PC-3 (cell line): ENCODE measurements around the gene HPGD. TPM values are rescaled to one million over a fixed set of nuclear protein-coding genes. Genes with fewer than 3 reads are reported as not detected.

Experiments used
- ATAC-seq: fragments of 200-7000 bp; cut with Tn5 transposase; 2 replicates; pipeline ENCODE4 v1.9.1; 2020; ENCODE audit warnings: mild to moderate bottlenecking, moderate library complexity
- BruUV-seq: library from RNA; stranded (reverse); fragments of 400-500 nt; replicated peaks from 2 replicates; lab custom pipeline; 2021; lab: Mats Ljungman, UMichigan
- CTCF ChIA-PET: fragments of 300-600 bp; sonication (Branson Sonifier 250); formaldehyde crosslinking; loops from one replicate; lab custom pipeline; 2022; ENCODE audit warnings: antibody characterized with exemption; lab: Charles Lee
- POLR2A ChIA-PET: fragments of 300-600 bp; sonication (Branson Sonifier 250); formaldehyde crosslinking; loops from one replicate; lab custom pipeline; 2022; ENCODE audit warnings: antibody characterized with exemption; ENCODE audit not compliant: unreplicated experiment; lab: Charles Lee
- DNase-seq: peaks from one replicate; pipeline ENCODE4 v3.0.0-alpha.2; 2015
- H2AFZ ChIP-seq: fragments of 300-600 bp; sonication (generic); 2 replicates; pipeline ENCODE4 v1.6.0; 2016; ENCODE audit warnings: antibody characterized with exemption, low read length
- H3F3A ChIP-seq: fragments of 300-600 bp; sonication (generic); one replicate; pipeline ENCODE4 v1.6.0; 2017; ENCODE audit warnings: antibody characterized with exemption, low read length, control low read depth, mild to moderate bottlenecking; ENCODE audit not compliant: unreplicated experiment
- H3K27ac ChIP-seq: fragments of 300-600 bp; sonication (generic); 2 replicates; pipeline ENCODE4 v1.5.1; 2016; ENCODE audit warnings: mild to moderate bottlenecking, low read length
- H3K27me3 ChIP-seq: fragments of 300-600 bp; sonication (generic); 2 replicates; pipeline ENCODE4 v1.6.1; 2016; ENCODE audit warnings: low read length, mixed read lengths
- H3K36me3 ChIP-seq: fragments of 300-600 bp; sonication (generic); 2 replicates; pipeline ENCODE4 v1.6.1; 2016; ENCODE audit warnings: low read depth, mixed run types, low read length, mixed read lengths
- H3K4me1 ChIP-seq: fragments of 300-600 bp; sonication (generic); 2 replicates; pipeline ENCODE4 v1.5.1; 2016; ENCODE audit warnings: low read length; ENCODE audit not compliant: insufficient read depth
- H3K4me2 ChIP-seq: fragments of 300-600 bp; sonication (generic); 2 replicates; pipeline ENCODE4 v1.6.0; 2016; ENCODE audit warnings: low read length
- H3K4me3 ChIP-seq: fragments of 300-600 bp; sonication (generic); 2 replicates; pipeline ENCODE4 v1.5.1; 2016; ENCODE audit warnings: mild to moderate bottlenecking, low read length, mixed read lengths
- H3K79me2 ChIP-seq: fragments of 300-600 bp; sonication (generic); 2 replicates; pipeline ENCODE4 v1.6.1; 2017; ENCODE audit warnings: low read length, mixed read lengths
- H3K9ac ChIP-seq: fragments of 300-600 bp; sonication (generic); 2 replicates; pipeline ENCODE4 v1.6.0; 2016; ENCODE audit warnings: mild to moderate bottlenecking, low read length
- H3K9me2 ChIP-seq: fragments of 300-600 bp; sonication (generic); replicated peaks from 2 replicates; pipeline ENCODE4 v1.6.1; 2016; ENCODE audit warnings: mixed run types, low read length, mixed read lengths
- H3K9me3 ChIP-seq: fragments of 300-600 bp; sonication (generic); 2 replicates; pipeline ENCODE4 v1.6.1; 2016; ENCODE audit warnings: low read length, mixed read lengths
- H4K20me1 ChIP-seq: fragments of 300-600 bp; sonication (generic); 2 replicates; pipeline ENCODE4 v1.6.1; 2016; ENCODE audit warnings: low read length, mixed read lengths
- CTCF ChIP-seq: fragments of 300-600 bp; sonication (generic); conservative IDR thresholded peaks from 2 replicates; pipeline ENCODE4 v1.5.1; 2017; ENCODE audit warnings: antibody characterized with exemption, low read depth, mild to moderate bottlenecking, low read length
- EZH2 ChIP-seq: fragments of 300-600 bp; sonication (generic); IDR thresholded peaks from one replicate; pipeline ENCODE4 v1.6.1; 2017; ENCODE audit warnings: antibody characterized with exemption, mild to moderate bottlenecking, low read length; ENCODE audit not compliant: unreplicated experiment
- EZH2phosphoT487 ChIP-seq: fragments of 300-600 bp; sonication (generic); IDR thresholded peaks from 2 replicates; pipeline ENCODE4 v1.6.1; 2018; ENCODE audit warnings: mild to moderate bottlenecking, antibody characterized with exemption, low read length, borderline replicate concordance
- intact Hi-C: fragments of 100-400 bp; cut with micrococcal nuclease; formaldehyde crosslinking; loops from 2 replicates; pipeline ENCODE4 v1.9.0; 2023
- total RNA-seq: library from RNA; depleted of rRNA; stranded (reverse); fragments of >200 nt; gene quantifications from 2 replicates; pipeline ENCODE4 v1.2.3, GENCODE V29; 2014

Gene HPGD
- total RNA-seq, 1 experiment from 2014 or later = 33.5 TPM

GRCh38 chr4:174454815-174455473 lies 67.3 kb downstream of the HPGD start:
- no peaks in the 10 kb centered on the region for H3K27me3 ChIP-seq
- no TSS peak for BruUV-seq
- no peak overlapping the region for H3K27ac ChIP-seq
- CTCF ChIA-PET = interaction anchor here (0.7 kb wide), 1 partner anchor 31 kb away, joined by 5 read pairs; no protein-coding TSS in a partner anchor
- no peaks in the 10 kb centered on the region for H3K79me2 ChIP-seq
- H3K9me3 ChIP-seq = no peaks in the 10 kb centered on the region
- H3K4me2 ChIP-seq = no peak overlapping the region
- TF ChIP-seq CTCF (no peak), EZH2phosphoT487 (no peak), EZH2 (no peak)
- no peak overlapping the region for H2AFZ ChIP-seq
- no peaks in the 10 kb centered on the region for H3K36me3 ChIP-seq
- H3K9me2 ChIP-seq = no peaks in the 10 kb centered on the region
- POLR2A ChIA-PET = no interaction called here
- peaks cover 2% of the 10 kb centered on the region for H3K4me1 ChIP-seq
- no peak overlapping the region for H3K4me3 ChIP-seq
- H3K9ac ChIP-seq = no peak overlapping the region
- DNase-seq (no peak), ATAC-seq (no peak)
- H4K20me1 ChIP-seq = no peaks in the 10 kb centered on the region
- intact Hi-C loops = no loop called here
- H3F3A ChIP-seq = no peaks in the 10 kb centered on the region

GRCh38 chr4:174451718-174452296 lies 70.5 kb downstream of the HPGD start:
- no peaks in the 10 kb centered on the region for H4K20me1 ChIP-seq
- no peak overlapping the region for H2AFZ ChIP-seq
- ChIA-PET POLR2A (no interaction called here), CTCF (interaction anchor here (0.7 kb wide), 1 partner anchor 15 kb away, joined by 5 read pairs; no protein-coding TSS in a partner anchor)
- intact Hi-C loops = no loop called here
- H3K9me3 ChIP-seq = no peaks in the 10 kb centered on the region
- H3K9me2 ChIP-seq = no peaks in the 10 kb centered on the region
- no peaks in the 10 kb centered on the region for H3K79me2 ChIP-seq
- TF ChIP-seq EZH2 (no peak), EZH2phosphoT487 (no peak), CTCF (no peak)
- no peaks in the 10 kb centered on the region for H3F3A ChIP-seq
- DNase-seq = no peak
- no peak for ATAC-seq
- H3K27ac ChIP-seq = no peak overlapping the region
- H3K4me3 ChIP-seq = no peak overlapping the region
- H3K9ac ChIP-seq = no peak overlapping the region
- H3K4me1 ChIP-seq = peaks cover 10% of the 10 kb centered on the region
- no peaks in the 10 kb centered on the region for H3K36me3 ChIP-seq
- no peaks in the 10 kb centered on the region for H3K27me3 ChIP-seq
- no peak overlapping the region for H3K4me2 ChIP-seq
- no TSS peak for BruUV-seq

- no peaks in the 10 kb centered on the region for H3K27me3 ChIP-seq
- H3K79me2 ChIP-seq = no peaks in the 10 kb centered on the region
- no peak for ATAC-seq
- ChIA-PET CTCF (no interaction called here), POLR2A (no interaction called here)
- no peaks in the 10 kb centered on the region for H3F3A ChIP-seq
- no peaks in the 10 kb centered on the region for H4K20me1 ChIP-seq
- no peaks in the 10 kb centered on the region for H3K9me3 ChIP-seq
- no peak overlapping the region for H2AFZ ChIP-seq
- no peak overlapping the region for H3K4me2 ChIP-seq
- no TSS peak for BruUV-seq
- intact Hi-C loops = no loop called here
- no peak overlapping the region for H3K9ac ChIP-seq
- no peak overlapping the region for H3K27ac ChIP-seq
- DNase-seq = no peak
- TF ChIP-seq EZH2 (no peak), CTCF (no peak), EZH2phosphoT487 (no peak)
- no peaks in the 10 kb centered on the region for H3K9me2 ChIP-seq
- no peaks in the 10 kb centered on the region for H3K36me3 ChIP-seq
- no peak overlapping the region for H3K4me3 ChIP-seq
- peaks cover 10% of the 10 kb centered on the region for H3K4me1 ChIP-seq
These were observed 71.5 kb downstream of the HPGD start for GRCh38 chr4:174450786-174451125.
